ENCODE measurements around the gene MOV10.
A peak's percentile ranks its signal among the peaks of the same experiment; 100 is the strongest.

The MOV10 gene

DNA sequence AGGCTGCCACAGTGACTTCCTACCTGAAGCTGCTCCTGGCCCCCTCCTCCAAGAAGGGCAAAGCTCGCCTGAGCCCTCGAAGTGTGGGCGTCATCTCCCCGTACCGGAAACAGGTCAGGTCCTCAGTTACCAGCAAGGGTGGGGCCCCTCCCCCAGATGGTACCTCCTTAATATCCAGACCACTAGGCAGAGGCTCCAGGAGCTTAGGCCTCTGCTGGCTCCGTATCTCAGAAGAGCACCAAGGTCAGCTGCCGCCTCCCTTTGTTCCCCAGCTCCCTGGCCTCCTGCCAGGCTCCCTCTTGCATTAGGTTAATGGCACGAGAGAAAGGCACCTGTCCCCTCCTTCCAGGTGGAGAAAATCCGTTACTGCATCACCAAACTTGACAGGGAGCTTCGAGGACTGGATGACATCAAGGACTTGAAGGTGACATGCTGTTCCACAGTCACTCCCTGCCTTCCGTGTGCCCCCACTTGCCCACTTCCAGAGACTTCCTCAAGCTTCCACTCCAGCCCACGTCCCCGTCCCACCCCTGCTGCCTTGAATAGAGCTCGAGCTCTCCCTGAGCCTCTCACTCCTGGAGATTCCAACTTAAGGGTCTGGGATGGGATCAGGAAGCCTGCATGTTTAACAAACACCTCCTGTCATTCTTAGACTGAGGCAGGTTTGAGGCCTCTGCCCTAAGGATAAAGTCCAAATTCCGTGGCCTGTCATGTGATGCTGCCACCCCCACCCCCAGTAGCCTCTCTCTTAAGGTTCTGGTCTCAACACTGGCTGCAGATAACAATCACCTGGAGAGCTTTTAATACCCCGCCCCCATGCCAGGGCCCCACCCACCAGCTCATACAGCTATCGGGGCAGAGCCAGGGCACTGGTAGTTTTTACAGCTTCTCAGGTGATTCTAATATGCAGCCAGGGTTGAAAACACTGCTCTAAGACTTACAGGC is 24.2 kb downstream of the MOV10 start:
- no peak for DNase-seq (ENCODE audit: low spot score)

- no peak for DNase-seq (ENCODE audit: low spot score)
Observed at GRCh38 chr1:112699425-112700144, 25.1 kb downstream of the MOV10 start.

GRCh38 chr1:112700290-112701226 is 26.1 kb downstream of the MOV10 start:
- peak; percentile 93 for DNase-seq (ENCODE audit: low spot score)

DNA sequence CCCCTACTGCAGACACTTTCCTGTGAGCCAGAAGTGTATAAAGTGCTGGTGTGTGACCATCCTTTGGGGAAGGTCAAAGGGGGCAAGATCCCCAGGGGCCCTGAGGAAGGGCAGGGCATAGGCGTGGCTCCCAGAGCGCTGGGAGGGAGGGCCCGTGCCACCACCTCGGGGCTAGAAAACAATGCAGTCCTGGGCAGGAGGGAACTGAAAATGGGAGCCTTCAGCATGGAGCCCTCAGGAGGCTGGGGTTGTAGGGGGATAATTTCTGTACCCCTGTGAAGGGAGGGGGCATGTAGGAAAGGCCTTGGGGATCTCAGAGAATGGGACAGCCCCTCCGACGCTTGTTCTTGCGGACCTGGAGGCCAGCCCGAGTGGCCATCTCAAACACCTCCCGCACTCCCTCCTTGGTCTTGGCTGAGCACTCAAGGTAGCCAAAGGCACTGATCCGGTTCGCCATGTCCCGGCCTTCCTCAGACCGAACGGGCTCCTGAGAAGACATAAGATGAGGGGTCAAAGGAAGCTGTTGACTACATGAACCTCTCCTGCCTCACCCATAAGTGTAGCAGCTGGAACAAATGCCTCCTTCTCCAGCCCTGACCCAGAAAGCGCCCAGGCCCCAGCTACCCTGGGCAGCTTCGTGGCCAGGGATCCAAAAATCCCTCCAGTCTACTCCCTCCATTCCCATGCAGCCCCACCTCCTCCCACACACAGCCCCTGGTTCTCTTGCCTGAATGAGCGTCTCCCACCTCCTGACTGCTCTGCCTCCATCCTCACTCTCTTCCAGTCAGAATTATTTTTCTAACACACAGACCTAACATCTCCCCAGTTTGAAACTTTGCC is 27.0 kb downstream of the MOV10 start:
- peak; percentile 12 for DNase-seq (ENCODE audit: low spot score)

- DNase-seq (ENCODE audit: low spot score): no peak
Observed at GRCh38 chr1:112702067-112702395, 27.6 kb downstream of the MOV10 start.

DNA sequence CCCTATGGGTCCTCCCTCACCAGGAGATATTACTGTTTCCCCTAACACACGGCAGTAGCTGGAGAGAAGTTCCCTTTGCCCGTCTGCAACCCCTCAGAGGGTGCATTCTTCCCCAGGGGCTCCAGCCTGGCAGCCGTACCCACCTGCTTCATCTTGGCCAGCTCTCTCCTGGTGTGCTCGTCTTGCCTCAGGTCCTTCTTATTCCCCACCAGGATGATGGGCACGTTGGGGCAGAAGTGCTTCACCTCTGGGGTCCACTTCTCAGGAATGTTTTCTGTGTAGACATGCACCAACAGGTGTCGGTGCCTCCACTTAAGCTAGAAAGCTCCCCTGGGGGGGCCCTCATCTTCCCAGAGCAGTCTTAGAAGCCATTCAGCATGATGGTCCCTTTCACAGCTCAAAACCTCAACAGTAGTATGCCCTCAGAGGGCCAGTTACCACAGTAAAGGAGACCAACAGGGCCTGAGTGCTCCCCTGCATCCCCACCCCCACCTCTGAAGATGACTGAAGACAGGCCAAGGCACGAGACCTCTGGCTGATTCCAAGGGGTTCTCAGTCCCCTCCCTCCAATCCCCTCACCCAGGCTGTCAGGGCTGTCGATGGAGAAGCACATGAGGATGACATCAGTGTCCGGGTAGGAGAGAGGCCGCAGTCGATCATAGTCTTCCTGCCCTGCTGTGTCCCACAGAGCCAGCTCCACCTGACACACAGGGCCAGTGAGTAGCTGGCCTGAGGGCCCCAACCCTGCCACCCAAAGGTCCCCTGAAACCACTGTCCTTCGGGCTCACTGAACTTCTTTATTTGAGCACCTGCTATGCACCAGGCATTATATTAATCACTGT is 28.2 kb downstream of the MOV10 start:
- peak; percentile 13 for DNase-seq (ENCODE audit: low spot score)

GRCh38 chr1:112703706-112704105 is 29.2 kb downstream of the MOV10 start:
- DNase-seq (ENCODE audit: low spot score): no peak

GRCh38 chr1:112704391-112704933 is 30.0 kb downstream of the MOV10 start:
- peak; percentile 93 for DNase-seq (ENCODE audit: low spot score)

GRCh38 chr1:112704934-112705627 is 30.6 kb downstream of the MOV10 start:
- DNase-seq (ENCODE audit: low spot score): peak; percentile 69

- DNase-seq (ENCODE audit: low spot score): peak; percentile 52
Observed at GRCh38 chr1:112706505-112707220, 32.2 kb downstream of the MOV10 start, which contains the start of gene RHOC. Gene RHOC (minus strand): TSS chr1:112707127. CDS start chr1:112703799, 3,328 bp downstream.

DNA sequence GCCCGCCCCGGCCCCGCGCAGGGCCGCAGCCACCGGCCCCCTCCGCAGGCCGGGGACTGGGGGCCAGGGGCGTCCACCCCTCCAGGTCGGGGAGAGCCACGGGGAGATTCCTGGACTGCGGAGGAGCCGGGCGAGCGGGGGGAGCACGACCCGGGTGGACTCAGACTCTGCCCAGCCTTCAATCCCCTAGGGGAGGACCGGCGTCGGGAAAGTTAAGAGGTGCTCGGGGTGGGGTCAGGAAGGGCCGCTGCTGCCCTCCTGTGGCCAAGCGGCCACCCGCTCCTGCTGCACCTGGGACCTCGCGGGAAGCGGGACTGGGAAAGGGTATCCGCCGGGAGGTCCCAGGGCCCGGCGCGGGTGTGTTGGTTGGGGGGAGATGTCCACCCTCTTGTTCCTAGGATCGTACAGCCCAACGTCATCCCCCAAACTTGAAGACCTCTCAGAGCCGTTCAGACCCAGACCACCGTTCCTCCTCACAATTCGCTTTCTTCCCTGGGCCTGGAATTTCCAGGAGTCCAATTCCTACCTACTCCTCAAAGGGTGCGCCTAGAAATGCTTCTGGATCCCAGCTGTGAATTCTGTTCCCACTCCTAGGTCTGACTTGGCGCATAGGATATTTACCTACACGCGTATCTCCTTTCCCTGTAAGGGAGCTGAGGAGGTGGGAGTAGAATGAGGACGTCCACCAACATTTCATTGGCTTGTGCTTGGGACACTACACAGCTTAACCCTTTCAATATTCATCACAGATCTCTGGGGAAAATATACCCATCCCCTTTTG is 33.0 kb downstream of the MOV10 start:
- peak; percentile 80 for DNase-seq (ENCODE audit: low spot score)

DNA sequence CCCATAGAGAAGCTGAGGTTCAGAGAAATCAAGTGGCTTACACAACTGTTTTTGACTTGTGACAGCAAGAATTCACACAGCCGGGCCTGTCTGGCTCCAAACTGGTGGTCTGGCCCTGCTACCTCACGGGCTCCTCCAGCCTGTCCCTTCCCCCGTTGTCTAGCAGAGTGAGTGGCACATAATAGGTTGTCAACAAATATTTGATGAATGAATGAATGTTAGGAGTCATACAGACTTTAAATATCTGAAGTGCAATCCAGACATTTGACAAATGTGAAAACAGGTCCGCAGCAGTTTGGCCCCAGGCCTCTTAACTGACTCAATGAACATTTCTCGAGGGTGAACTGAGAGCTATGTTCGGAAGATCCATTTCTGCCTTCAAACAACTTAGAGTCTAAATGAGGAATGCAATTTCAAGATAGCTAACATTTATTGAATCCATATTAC is 33.6 kb downstream of the MOV10 start:
- no peak for DNase-seq (ENCODE audit: low spot score)

GRCh38 chr1:112708489-112708888 is 34.0 kb downstream of the MOV10 start:
- no peak for DNase-seq (ENCODE audit: low spot score)

DNA sequence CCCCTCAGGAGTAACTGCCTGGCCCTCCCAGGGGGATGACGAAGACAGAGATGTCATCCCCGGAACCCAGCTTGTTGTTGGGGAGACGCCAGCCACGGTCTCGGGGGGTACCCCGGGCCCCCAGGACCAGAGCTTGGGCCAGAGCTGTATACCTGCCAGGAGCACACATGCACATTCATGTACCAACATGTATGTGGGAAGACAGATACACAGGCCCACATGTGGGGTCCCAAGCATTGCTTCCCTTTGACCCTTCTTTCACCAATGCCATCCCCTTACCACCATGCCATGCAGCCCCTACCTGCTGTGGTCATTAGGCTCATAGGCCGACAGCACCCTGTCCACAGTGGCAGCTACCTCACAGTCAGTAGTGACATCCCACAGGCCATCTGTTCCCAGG is 35.7 kb downstream of the MOV10 start:
- DNase-seq (ENCODE audit: low spot score): no peak

DNA sequence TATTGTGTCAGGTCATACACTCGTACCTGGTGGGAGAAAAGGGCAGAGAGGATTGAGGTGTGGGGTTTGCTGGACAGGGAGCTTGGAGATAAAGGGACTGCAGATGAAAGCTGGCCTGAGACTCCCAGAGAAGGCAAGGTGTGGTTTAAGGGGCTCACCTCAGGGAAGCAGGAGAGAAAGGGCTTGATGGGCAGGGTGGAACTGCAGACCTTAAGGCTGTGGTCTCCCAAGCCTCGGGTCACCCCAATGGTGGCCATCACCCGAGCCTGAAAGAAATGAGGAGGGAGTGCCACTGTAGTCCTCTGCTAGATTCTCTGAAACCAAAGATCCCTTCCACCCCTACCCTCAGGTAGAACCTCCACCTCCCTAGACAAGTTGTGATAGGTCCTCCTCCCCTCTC is 36.1 kb downstream of the MOV10 start:
- no peak for DNase-seq (ENCODE audit: low spot score)

GRCh38 chr1:112711041-112711440 is 36.6 kb downstream of the MOV10 start:
- no peak for DNase-seq (ENCODE audit: low spot score)

DNA sequence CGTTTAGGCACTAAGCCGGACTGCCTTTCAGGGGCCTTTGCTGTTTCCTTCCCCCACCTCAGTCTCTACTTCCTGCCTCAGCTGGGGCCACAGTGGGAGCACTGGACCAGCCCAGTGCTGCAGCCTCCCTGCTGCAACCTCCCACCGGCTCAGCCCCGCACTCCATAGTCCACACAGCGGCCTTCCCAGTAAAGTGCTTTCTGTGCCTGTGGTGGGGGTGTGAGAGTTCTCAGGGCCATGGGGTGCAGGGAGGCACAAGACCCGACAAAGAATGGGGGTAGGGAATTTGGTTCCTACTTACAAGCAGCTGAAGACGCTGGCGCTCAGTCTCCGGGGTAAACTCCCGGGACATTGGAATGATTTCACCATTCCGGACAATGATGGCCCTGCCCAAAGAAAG is 37.2 kb downstream of the MOV10 start:
- DNase-seq (ENCODE audit: low spot score): no peak

- DNase-seq (ENCODE audit: low spot score): no peak
Observed at GRCh38 chr1:112712191-112712590, 37.7 kb downstream of the MOV10 start.

Measured in putamen (tissue), 1 donor.